Loucy (cell line): Measurements from ENCODE around the gene NFIL3.

ENCODE experiments used
- EZH2phosphoT487 ChIP-seq: fragments of 200-600 bp; IDR thresholded peaks from 2 replicates; pipeline ENCODE4 v1.6.1; 2018; ENCODE audit warnings: antibody characterized with exemption, mild to moderate bottlenecking, moderate library complexity, borderline replicate concordance
- TF ChIP-seq, protein P1 (sequence below): fragments of 200-600 bp; sonication (generic); conservative IDR thresholded peaks from 2 replicates; pipeline ENCODE4 v1.5.1; 2014; ENCODE audit warnings: mild to moderate bottlenecking, antibody characterized with exemption, low read length

DNA sequence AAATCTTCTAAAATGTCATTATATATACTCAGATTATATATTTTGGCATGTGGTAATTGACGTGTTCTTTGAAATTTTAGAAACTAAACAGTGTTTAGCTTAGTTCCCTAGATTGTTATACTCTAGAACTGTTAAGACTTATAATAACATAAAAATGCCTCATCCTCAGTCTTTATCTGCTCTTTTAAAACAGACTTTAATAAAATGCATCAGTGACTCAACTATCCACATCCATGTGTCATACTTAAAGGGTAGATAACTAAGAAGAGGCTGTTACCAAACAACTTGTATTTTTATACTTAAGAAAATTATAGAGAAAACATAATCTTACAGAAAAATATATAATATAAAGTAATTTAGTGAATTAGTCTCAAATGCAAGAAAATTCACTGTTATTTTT, 15.2 kb downstream of the NFIL3 start:
- no peak for TF ChIP-seq EZH2phosphoT487
- TF ChIP-seq, protein P1, sequence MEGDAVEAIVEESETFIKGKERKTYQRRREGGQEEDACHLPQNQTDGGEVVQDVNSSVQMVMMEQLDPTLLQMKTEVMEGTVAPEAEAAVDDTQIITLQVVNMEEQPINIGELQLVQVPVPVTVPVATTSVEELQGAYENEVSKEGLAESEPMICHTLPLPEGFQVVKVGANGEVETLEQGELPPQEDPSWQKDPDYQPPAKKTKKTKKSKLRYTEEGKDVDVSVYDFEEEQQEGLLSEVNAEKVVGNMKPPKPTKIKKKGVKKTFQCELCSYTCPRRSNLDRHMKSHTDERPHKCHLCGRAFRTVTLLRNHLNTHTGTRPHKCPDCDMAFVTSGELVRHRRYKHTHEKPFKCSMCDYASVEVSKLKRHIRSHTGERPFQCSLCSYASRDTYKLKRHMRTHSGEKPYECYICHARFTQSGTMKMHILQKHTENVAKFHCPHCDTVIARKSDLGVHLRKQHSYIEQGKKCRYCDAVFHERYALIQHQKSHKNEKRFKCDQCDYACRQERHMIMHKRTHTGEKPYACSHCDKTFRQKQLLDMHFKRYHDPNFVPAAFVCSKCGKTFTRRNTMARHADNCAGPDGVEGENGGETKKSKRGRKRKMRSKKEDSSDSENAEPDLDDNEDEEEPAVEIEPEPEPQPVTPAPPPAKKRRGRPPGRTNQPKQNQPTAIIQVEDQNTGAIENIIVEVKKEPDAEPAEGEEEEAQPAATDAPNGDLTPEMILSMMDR, result no peak
